MM.1S (cell line): ENCODE measurements around the gene F12.

Source experiments
- CTCF ChIP-seq: fragments of 300-600 bp; sonication (generic); IDR thresholded peaks from 2 replicates; pipeline ENCODE4 v1.5.1; 2016; ENCODE audit warnings: antibody characterized with exemption, low read length, mixed read lengths
- EZH2phosphoT487 ChIP-seq: fragments of 300-600 bp; sonication (generic); IDR thresholded peaks from 2 replicates; pipeline ENCODE4 v1.6.1; 2018; ENCODE audit warnings: antibody characterized with exemption, low read length

GRCh38 chr5:177453852-177454396 lies 44.6 kb upstream of the F12 start:
- no peak for TF ChIP-seq CTCF
- TF ChIP-seq EZH2phosphoT487, result no peak
